Muscle of arm (tissue), 12 donors: ENCODE data around the gene PRMT2. TPM values are rescaled to one million over a fixed set of nuclear protein-coding genes. Genes with fewer than 3 reads are reported as not detected.

Source experiments
- DNase-seq: peaks from one replicate; pipeline ENCODE4 v3.0.0-alpha.2; 2013
- polyA plus RNA-seq, 12 donors: library from polyadenylated mRNA; unstranded; fragments of 120-200 nt; gene quantifications; one replicate each; pipeline ENCODE4 v1.2.1, GENCODE V29; 2013; ENCODE audit not compliant: insufficient read length in 12 of 12

Gene PRMT2
- polyA plus RNA-seq, 12 donors = 71.7 to 128 (median 114) TPM; not detected in 1

GRCh38 chr21:46639489-46640386 lies 4.3 kb downstream of the PRMT2 start:
- no peak for DNase-seq

- DNase-seq = no peak
Observed at GRCh38 chr21:46641656-46642055, 6.2 kb downstream of the PRMT2 start.

- DNase-seq = no peak
Observed at GRCh38 chr21:46643379-46644177, 8.1 kb downstream of the PRMT2 start.

- DNase-seq = no peak
Observed at GRCh38 chr21:46645840-46646239, 10.4 kb downstream of the PRMT2 start.

- no peak for DNase-seq
Observed at GRCh38 chr21:46646541-46647154, 11.2 kb downstream of the PRMT2 start.

GRCh38 chr21:46648539-46648938 lies 13.1 kb downstream of the PRMT2 start:
- no peak for DNase-seq

- DNase-seq = no peak
Observed at GRCh38 chr21:46649356-46649755, 13.9 kb downstream of the PRMT2 start.

- DNase-seq = no peak
Observed at GRCh38 chr21:46650476-46651098, 15.1 kb downstream of the PRMT2 start.

- no peak for DNase-seq
Observed at GRCh38 chr21:46651121-46651520, 15.6 kb downstream of the PRMT2 start.

- DNase-seq = no peak
Observed at GRCh38 chr21:46655230-46655629, 19.8 kb downstream of the PRMT2 start.

GRCh38 chr21:46656820-46657219 lies 21.3 kb downstream of the PRMT2 start:
- no peak for DNase-seq

GRCh38 chr21:46660505-46660904 lies 25.0 kb downstream of the PRMT2 start:
- DNase-seq = no peak

GRCh38 chr21:46661211-46661625 lies 25.7 kb downstream of the PRMT2 start:
- peak; percentile 66 for DNase-seq

- DNase-seq = no peak
Observed at GRCh38 chr21:46661642-46662366, 26.3 kb downstream of the PRMT2 start.

GRCh38 chr21:46662367-46662654 lies 26.8 kb downstream of the PRMT2 start:
- DNase-seq = no peak

GRCh38 chr21:46662765-46663500 lies 27.5 kb downstream of the PRMT2 start:
- no peak for DNase-seq

GRCh38 chr21:46663754-46664153 lies 28.3 kb downstream of the PRMT2 start:
- no peak for DNase-seq

- DNase-seq = no peak
Observed at GRCh38 chr21:46664316-46664995, 29.0 kb downstream of the PRMT2 start.

GRCh38 chr21:46665566-46665965 lies 30.1 kb downstream of the PRMT2 start:
- no peak for DNase-seq
